ENCODE measurements around the gene SLC8A3.

SLC8A3 gene

GRCh38 chr14:70212752-70213151, 24.0 kb upstream of the SLC8A3 start:
- TF ChIP-seq, protein P1, sequence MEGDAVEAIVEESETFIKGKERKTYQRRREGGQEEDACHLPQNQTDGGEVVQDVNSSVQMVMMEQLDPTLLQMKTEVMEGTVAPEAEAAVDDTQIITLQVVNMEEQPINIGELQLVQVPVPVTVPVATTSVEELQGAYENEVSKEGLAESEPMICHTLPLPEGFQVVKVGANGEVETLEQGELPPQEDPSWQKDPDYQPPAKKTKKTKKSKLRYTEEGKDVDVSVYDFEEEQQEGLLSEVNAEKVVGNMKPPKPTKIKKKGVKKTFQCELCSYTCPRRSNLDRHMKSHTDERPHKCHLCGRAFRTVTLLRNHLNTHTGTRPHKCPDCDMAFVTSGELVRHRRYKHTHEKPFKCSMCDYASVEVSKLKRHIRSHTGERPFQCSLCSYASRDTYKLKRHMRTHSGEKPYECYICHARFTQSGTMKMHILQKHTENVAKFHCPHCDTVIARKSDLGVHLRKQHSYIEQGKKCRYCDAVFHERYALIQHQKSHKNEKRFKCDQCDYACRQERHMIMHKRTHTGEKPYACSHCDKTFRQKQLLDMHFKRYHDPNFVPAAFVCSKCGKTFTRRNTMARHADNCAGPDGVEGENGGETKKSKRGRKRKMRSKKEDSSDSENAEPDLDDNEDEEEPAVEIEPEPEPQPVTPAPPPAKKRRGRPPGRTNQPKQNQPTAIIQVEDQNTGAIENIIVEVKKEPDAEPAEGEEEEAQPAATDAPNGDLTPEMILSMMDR (conservative IDR thresholded peaks at IDR 0.05; ENCODE audit: low read depth, low read length), result no peak
- no peak overlapping the region for H3K4me3 ChIP-seq (ENCODE audit: low read length)
- no peak for DNase-seq (ENCODE audit: low read depth)

DNA sequence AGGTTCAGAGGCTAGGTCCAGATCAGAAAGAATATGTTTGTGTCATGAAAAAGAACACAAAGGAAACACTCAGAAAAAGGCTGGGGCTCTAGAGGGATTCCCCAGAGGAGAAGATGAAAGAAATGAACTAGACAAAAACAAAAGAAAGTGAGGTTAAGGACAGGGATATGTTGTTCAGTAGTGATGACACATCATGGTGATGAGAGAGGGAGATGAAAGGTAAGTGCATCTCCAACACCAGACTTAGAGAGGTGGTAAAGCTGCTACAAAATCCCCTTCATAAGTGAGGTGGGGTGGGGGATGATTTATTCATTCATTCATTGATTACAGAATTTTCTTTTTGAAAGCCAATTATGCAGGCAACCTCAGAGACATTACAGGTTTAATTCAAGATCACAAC, 19.6 kb upstream of the SLC8A3 start:
- no peak overlapping the region for H3K4me3 ChIP-seq (ENCODE audit: low read length)
- DNase-seq (ENCODE audit: low read depth), result no peak
- TF ChIP-seq, protein P1 (conservative IDR thresholded peaks at IDR 0.05; ENCODE audit: low read depth, low read length), result no peak

- TF ChIP-seq, protein P1 (conservative IDR thresholded peaks at IDR 0.05; ENCODE audit: low read depth, low read length), result no peak
- no peak overlapping the region for H3K4me3 ChIP-seq (ENCODE audit: low read length)
- DNase-seq (ENCODE audit: low read depth), result no peak
These were observed 14.9 kb upstream of the SLC8A3 start for GRCh38 chr14:70203686-70204085.

GRCh38 chr14:70201994-70202393, 13.2 kb upstream of the SLC8A3 start:
- no peak for DNase-seq (ENCODE audit: low read depth)
- H3K4me3 ChIP-seq (ENCODE audit: low read length), result no peak overlapping the region
- TF ChIP-seq, protein P1 (conservative IDR thresholded peaks at IDR 0.05; ENCODE audit: low read depth, low read length), result no peak

DNA sequence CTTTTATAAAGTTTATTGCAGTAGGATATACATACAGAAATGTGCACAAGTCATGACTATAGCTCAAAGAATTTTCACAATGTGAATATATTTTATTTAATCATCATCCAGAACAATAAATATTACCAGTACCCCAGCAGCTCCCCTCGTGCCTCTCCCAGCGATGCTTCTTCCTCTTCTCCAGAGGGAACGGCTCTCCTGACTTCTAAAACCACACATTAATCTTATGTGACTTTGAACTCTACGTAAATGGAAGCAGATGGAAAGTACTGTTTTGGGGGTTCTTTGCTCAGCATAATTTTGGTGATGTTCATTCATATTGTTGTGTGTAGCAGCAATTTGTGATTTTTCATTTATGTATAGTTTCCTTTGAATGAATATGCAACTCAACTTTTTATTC, 4.6 kb upstream of the SLC8A3 start:
- no peak for DNase-seq (ENCODE audit: low read depth)
- TF ChIP-seq, protein P1 (conservative IDR thresholded peaks at IDR 0.05; ENCODE audit: low read depth, low read length), result no peak

GRCh38 chr14:70192915-70193314, 4.2 kb upstream of the SLC8A3 start:
- no peak overlapping the region for H3K4me3 ChIP-seq (ENCODE audit: low read length)
- DNase-seq (ENCODE audit: low read depth), result no peak
- TF ChIP-seq, protein P1 (conservative IDR thresholded peaks at IDR 0.05; ENCODE audit: low read depth, low read length), result no peak

More for the DNA sequence above, 4.6 kb upstream of the SLC8A3 start:
- no peak overlapping the region for H3K4me3 ChIP-seq (ENCODE audit: low read length)

DNA sequence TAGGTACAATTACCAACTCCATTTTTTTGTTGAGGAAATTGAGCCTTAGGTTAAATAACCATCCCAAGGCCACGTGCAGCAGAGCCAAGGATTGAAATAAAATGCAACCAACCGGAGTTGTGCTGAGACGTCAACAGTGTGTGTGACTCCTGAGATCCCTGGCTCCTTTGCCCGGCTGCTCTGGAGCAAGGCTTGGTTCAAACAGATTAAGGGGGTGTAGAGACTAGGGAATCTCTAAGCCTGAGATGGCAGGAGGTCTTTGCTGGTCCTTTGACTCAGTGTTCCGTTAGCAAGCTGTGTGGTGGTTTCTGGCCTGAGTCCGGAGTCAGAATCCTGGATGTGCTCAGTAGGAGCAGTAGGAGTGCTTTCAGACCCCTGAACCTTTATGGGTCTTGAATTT, 1.4 kb upstream of the SLC8A3 start:
- TF ChIP-seq, protein P1 (conservative IDR thresholded peaks at IDR 0.05; ENCODE audit: low read depth, low read length), result no peak
- DNase-seq (ENCODE audit: low read depth), result no peak
- no peak overlapping the region for H3K4me3 ChIP-seq (ENCODE audit: low read length)

Measured in retinal pigment epithelial cell (primary cell).